Measurements from ENCODE around the gene COL23A1. TPM values are rescaled to one million over a fixed set of nuclear protein-coding genes. Genes with fewer than 3 reads are reported as not detected.
"Not testable (repeated sequence)": the region's sequence is repeated elsewhere in the genome, so short reads cannot be mapped to it uniquely, and the experiment has no call there.

The COL23A1 gene
- total RNA-seq, 2 donors from 2014 or later = 0.44 to 0.86 TPM

GRCh38 chr5:178378527-178379484 lies 211.4 kb downstream of the COL23A1 start:
- Mint-ChIP-seq H3K36me3 (ENCODE audit: insufficient read depth in 2 of 2) (no peaks in the 10 kb centered on the region), H3K4me1 (ENCODE audit: low read depth) (no peaks in the 10 kb centered on the region), H3K27me3 (ENCODE audit: low read depth) (peaks cover 5% of the 10 kb centered on the region), H3K27ac (no peak overlapping the region), H3K9me3 (no peaks in the 10 kb centered on the region), H3K4me3 (no peak overlapping the region)
- ATAC-seq (replicated peaks in 1 of 2) (no peak), DNase-seq (no peak)

GRCh38 chr5:178377583-178378270 lies 212.5 kb downstream of the COL23A1 start:
- Mint-ChIP-seq H3K27me3 (ENCODE audit: low read depth) (peaks cover 5% of the 10 kb centered on the region), H3K36me3 (ENCODE audit: insufficient read depth in 2 of 2) (no peaks in the 10 kb centered on the region), H3K4me3 (no peak overlapping the region), H3K27ac (no peak overlapping the region), H3K9me3 (no peaks in the 10 kb centered on the region), H3K4me1 (ENCODE audit: low read depth) (no peaks in the 10 kb centered on the region)
- ATAC-seq (replicated peaks in 1 of 2) (no peak), DNase-seq (no peak)

- no peaks in the 10 kb centered on the region for H3K9me3 Mint-ChIP-seq
- peaks cover 5% of the 10 kb centered on the region for H3K27me3 Mint-ChIP-seq (ENCODE audit: low read depth)
- H3K4me3 Mint-ChIP-seq = no peak overlapping the region
- H3K36me3 Mint-ChIP-seq (ENCODE audit: insufficient read depth in 2 of 2) = no peaks in the 10 kb centered on the region
- ATAC-seq (replicated peaks in 1 of 2) (no peak), DNase-seq (no peak)
- H3K27ac Mint-ChIP-seq = no peak overlapping the region
- no peaks in the 10 kb centered on the region for H3K4me1 Mint-ChIP-seq (ENCODE audit: low read depth)
These were observed 213.1 kb downstream of the COL23A1 start for GRCh38 chr5:178376921-178377582.

- no peaks in the 10 kb centered on the region for H3K9me3 Mint-ChIP-seq
- ATAC-seq (replicated peaks in 1 of 2) = no peak
- DNase-seq = no peak
- H3K4me3 Mint-ChIP-seq = no peak overlapping the region
- H3K4me1 Mint-ChIP-seq (ENCODE audit: low read depth) = no peaks in the 10 kb centered on the region
- H3K27ac Mint-ChIP-seq = no peak overlapping the region
- H3K36me3 Mint-ChIP-seq (ENCODE audit: insufficient read depth in 2 of 2) = no peaks in the 10 kb centered on the region
- H3K27me3 Mint-ChIP-seq (ENCODE audit: low read depth) = peaks cover 5% of the 10 kb centered on the region
These were observed 214.8 kb downstream of the COL23A1 start for GRCh38 chr5:178375348-178375747.

GRCh38 chr5:178373711-178374110 lies 216.5 kb downstream of the COL23A1 start:
- H3K27ac Mint-ChIP-seq = no peak overlapping the region
- ATAC-seq (replicated peaks in 1 of 2) (no peak), DNase-seq (no peak)
- no peaks in the 10 kb centered on the region for H3K4me1 Mint-ChIP-seq (ENCODE audit: low read depth)
- peaks cover 5% of the 10 kb centered on the region for H3K27me3 Mint-ChIP-seq (ENCODE audit: low read depth)
- H3K36me3 Mint-ChIP-seq (ENCODE audit: insufficient read depth in 2 of 2) = no peaks in the 10 kb centered on the region
- no peaks in the 10 kb centered on the region for H3K9me3 Mint-ChIP-seq
- H3K4me3 Mint-ChIP-seq = no peak overlapping the region

- Mint-ChIP-seq H3K27ac (no peak overlapping the region), H3K4me1 (ENCODE audit: low read depth) (no peaks in the 10 kb centered on the region), H3K4me3 (no peak overlapping the region), H3K9me3 (no peaks in the 10 kb centered on the region), H3K36me3 (ENCODE audit: insufficient read depth in 2 of 2) (no peaks in the 10 kb centered on the region), H3K27me3 (ENCODE audit: low read depth) (peaks cover 5% of the 10 kb centered on the region)
- DNase-seq (no peak), ATAC-seq (replicated peaks in 1 of 2) (no peak)
These were observed 218.0 kb downstream of the COL23A1 start for GRCh38 chr5:178372142-178372571.

- Mint-ChIP-seq H3K9me3 (no peaks in the 10 kb centered on the region), H3K27me3 (ENCODE audit: low read depth) (peaks cover 5% of the 10 kb centered on the region), H3K27ac (no peak overlapping the region), H3K4me1 (ENCODE audit: low read depth) (no peaks in the 10 kb centered on the region), H3K4me3 (no peak overlapping the region), H3K36me3 (ENCODE audit: insufficient read depth in 2 of 2) (no peaks in the 10 kb centered on the region)
- ATAC-seq (replicated peaks in 1 of 2) = no peak
- DNase-seq = no peak
These were observed 218.7 kb downstream of the COL23A1 start for GRCh38 chr5:178371362-178372111.

- DNase-seq (no peak), ATAC-seq (replicated peaks in 1 of 2) (no peak)
- H3K27ac Mint-ChIP-seq = no peak overlapping the region
- H3K4me1 Mint-ChIP-seq (ENCODE audit: low read depth) = no peaks in the 10 kb centered on the region
- no peaks in the 10 kb centered on the region for H3K36me3 Mint-ChIP-seq (ENCODE audit: insufficient read depth in 2 of 2)
- peaks cover 5% of the 10 kb centered on the region for H3K27me3 Mint-ChIP-seq (ENCODE audit: low read depth)
- no peaks in the 10 kb centered on the region for H3K9me3 Mint-ChIP-seq
- no peak overlapping the region for H3K4me3 Mint-ChIP-seq
These were observed 220.1 kb downstream of the COL23A1 start for GRCh38 chr5:178370102-178370501.

GRCh38 chr5:178369469-178369868 lies 220.7 kb downstream of the COL23A1 start:
- H3K4me1 Mint-ChIP-seq (ENCODE audit: low read depth); ATAC-seq (replicated peaks in 1 of 2); H3K27me3 Mint-ChIP-seq (ENCODE audit: low read depth); DNase-seq; H3K9me3 Mint-ChIP-seq; H3K36me3 Mint-ChIP-seq (ENCODE audit: insufficient read depth in 2 of 2); H3K27ac Mint-ChIP-seq; H3K4me3 Mint-ChIP-seq: not testable (repeated sequence)

- DNase-seq = no peak
- Mint-ChIP-seq H3K27ac (no peak overlapping the region), H3K4me3 (no peak overlapping the region), H3K36me3 (ENCODE audit: insufficient read depth in 2 of 2) (no peaks in the 10 kb centered on the region), H3K4me1 (ENCODE audit: low read depth) (no peaks in the 10 kb centered on the region), H3K9me3 (no peaks in the 10 kb centered on the region), H3K27me3 (ENCODE audit: low read depth) (no peaks in the 10 kb centered on the region)
- no peak for ATAC-seq (replicated peaks in 1 of 2)
These were observed 221.4 kb downstream of the COL23A1 start for GRCh38 chr5:178368716-178369300.

- no peak overlapping the region for H3K4me3 Mint-ChIP-seq
- DNase-seq (no peak), ATAC-seq (replicated peaks in 1 of 2) (no peak)
These were observed 221.9 kb downstream of the COL23A1 start for GRCh38 chr5:178368274-178368673.

GRCh38 chr5:178367736-178368120 lies 222.5 kb downstream of the COL23A1 start:
- Mint-ChIP-seq H3K27me3 (ENCODE audit: low read depth) (no peaks in the 10 kb centered on the region), H3K4me1 (ENCODE audit: low read depth) (no peaks in the 10 kb centered on the region), H3K36me3 (ENCODE audit: insufficient read depth in 2 of 2) (no peaks in the 10 kb centered on the region), H3K9me3 (no peaks in the 10 kb centered on the region), H3K27ac (no peak overlapping the region), H3K4me3 (no peak overlapping the region)
- DNase-seq (no peak), ATAC-seq (replicated peaks in 1 of 2) (no peak)

More at GRCh38 chr5:178368274-178368673, 221.9 kb downstream of the COL23A1 start:
- Mint-ChIP-seq H3K27ac (no peak overlapping the region), H3K27me3 (ENCODE audit: low read depth) (no peaks in the 10 kb centered on the region), H3K36me3 (ENCODE audit: insufficient read depth in 2 of 2) (no peaks in the 10 kb centered on the region), H3K4me1 (ENCODE audit: low read depth) (no peaks in the 10 kb centered on the region), H3K9me3 (no peaks in the 10 kb centered on the region)
